Measurements from ENCODE around the gene SLC23A2.
A peak's percentile ranks its signal among the peaks of the same experiment; 100 is the strongest.
"Not testable (repeated sequence)": the region's sequence is repeated elsewhere in the genome, so short reads cannot be mapped to it uniquely, and the experiment has no call there.

SLC23A2 gene

GRCh38 chr20:4898282-4899244 is 102.7 kb downstream of the SLC23A2 start:
- DNase-seq: peak; percentile 85

- DNase-seq: no peak
Measured at GRCh38 chr20:4897600-4897999, 103.7 kb downstream of the SLC23A2 start.

GRCh38 chr20:4896971-4897497 is 104.3 kb downstream of the SLC23A2 start:
- peak; percentile 67 for DNase-seq

GRCh38 chr20:4896119-4896702 is 105.1 kb downstream of the SLC23A2 start:
- DNase-seq: no peak

- no peak for DNase-seq
Measured at GRCh38 chr20:4894981-4895381, 106.3 kb downstream of the SLC23A2 start.

GRCh38 chr20:4894409-4894808 is 106.9 kb downstream of the SLC23A2 start:
- DNase-seq: no peak

GRCh38 chr20:4893709-4894108 is 107.6 kb downstream of the SLC23A2 start:
- no peak for DNase-seq

GRCh38 chr20:4891997-4892396 is 109.3 kb downstream of the SLC23A2 start:
- no peak for DNase-seq

- DNase-seq: no peak
Measured at GRCh38 chr20:4891190-4891763, 110.0 kb downstream of the SLC23A2 start.

- no peak for DNase-seq
Measured at GRCh38 chr20:4889446-4889845, 111.9 kb downstream of the SLC23A2 start.

GRCh38 chr20:4887586-4887985 is 113.7 kb downstream of the SLC23A2 start:
- no peak for DNase-seq

- no peak for DNase-seq
Measured at GRCh38 chr20:4886771-4887527, 114.4 kb downstream of the SLC23A2 start.

GRCh38 chr20:4885877-4886276 is 115.4 kb downstream of the SLC23A2 start:
- no peak for DNase-seq

GRCh38 chr20:4883546-4883945 is 117.8 kb downstream of the SLC23A2 start:
- DNase-seq: no peak

GRCh38 chr20:4883051-4883450 is 118.3 kb downstream of the SLC23A2 start:
- no peak for DNase-seq

- DNase-seq: no peak
Measured at GRCh38 chr20:4881006-4881730, 120.1 kb downstream of the SLC23A2 start.

- no peak for DNase-seq
Measured at GRCh38 chr20:4880051-4880450, 121.3 kb downstream of the SLC23A2 start.

GRCh38 chr20:4878099-4878498 is 123.2 kb downstream of the SLC23A2 start:
- DNase-seq: not testable (repeated sequence)

- no peak for DNase-seq
Measured at GRCh38 chr20:4876731-4877130, 124.6 kb downstream of the SLC23A2 start.

- no peak for DNase-seq
Measured at GRCh38 chr20:4876301-4876700, 125.0 kb downstream of the SLC23A2 start.

GRCh38 chr20:4875578-4876067 is 125.7 kb downstream of the SLC23A2 start:
- no peak for DNase-seq

GRCh38 chr20:4873396-4873795 is 127.9 kb downstream of the SLC23A2 start:
- no peak for DNase-seq
